HG03175 (cell line): ENCODE data around the gene HEMGN.

Source experiments
- ATAC-seq: cut with Tn5 transposase; IDR thresholded peaks from one replicate; pipeline ENCODE4 v1.9.1; 2021; ENCODE audit warnings: mild to moderate bottlenecking, moderate library complexity; ENCODE audit not compliant: unreplicated experiment

HEMGN gene

DNA sequence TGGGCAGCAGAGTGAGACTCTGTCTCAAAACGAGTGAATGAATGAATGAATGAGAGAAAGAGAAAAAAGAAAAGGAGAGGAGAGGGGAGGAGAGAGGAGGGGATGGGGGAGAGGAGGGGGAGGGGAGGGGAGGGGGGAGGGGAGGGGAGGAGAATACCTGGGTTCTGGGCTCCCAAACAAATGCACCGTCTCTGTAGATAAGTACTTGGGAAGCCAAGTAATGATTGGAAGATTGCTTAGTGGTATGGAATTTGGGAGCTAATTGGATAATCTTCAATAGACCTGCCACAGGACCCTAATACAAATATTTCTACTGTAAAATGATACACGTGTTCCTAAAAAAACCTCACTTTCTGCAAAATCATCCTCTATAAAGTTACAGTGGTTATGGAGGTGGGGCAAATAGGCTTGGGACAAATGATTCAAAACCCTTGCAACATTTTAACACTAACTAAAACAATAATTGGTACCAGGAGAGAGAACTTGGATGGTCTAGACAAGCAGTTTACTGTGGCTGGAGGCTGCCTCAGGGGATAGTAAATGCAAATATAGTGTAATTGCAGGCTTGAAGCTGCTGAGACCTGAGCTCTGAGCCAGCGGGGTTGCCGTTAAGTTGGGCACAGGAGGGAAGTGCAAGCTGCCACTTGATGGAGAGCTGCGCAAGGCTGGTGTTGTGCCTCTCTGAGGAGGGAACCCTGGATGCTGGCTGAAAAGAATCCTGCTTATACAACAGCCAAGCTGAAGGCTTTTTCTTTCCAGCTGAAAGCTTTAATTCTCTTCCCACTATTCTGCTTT lies 3.5 kb downstream of the HEMGN start:
- no peak for ATAC-seq

DNA sequence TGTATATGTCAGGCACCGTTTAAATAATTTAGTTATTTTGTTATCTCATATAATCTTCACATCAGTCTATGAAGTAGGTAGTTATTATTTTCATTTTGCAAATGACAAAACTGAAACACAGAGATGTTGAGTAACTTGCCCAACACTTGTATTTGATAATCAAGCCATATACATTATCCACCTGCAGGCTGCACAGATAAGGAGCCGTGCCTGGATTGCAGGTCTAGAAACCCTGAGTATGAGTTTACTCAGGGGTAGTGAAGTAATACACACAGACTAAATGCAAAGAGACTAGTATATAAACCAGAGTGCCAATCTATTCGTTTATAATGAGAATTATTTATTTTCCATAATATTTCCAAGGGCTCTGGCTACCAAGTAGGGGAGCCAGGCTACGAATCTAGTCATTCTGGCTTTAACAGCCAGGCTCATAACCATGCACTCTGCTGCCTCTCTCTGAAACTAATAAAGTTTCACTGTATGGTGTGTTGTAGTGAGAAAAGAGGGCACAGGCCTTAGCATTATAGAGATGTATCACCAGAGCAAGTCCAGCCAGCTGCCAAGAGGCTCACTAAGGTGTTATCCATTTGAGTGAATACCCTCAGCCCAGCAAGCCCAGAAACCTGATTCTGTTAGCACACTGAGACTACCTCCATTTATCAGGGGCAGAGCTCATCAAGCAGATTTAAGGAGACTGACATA lies 4.5 kb downstream of the HEMGN start:
- no peak for ATAC-seq

DNA sequence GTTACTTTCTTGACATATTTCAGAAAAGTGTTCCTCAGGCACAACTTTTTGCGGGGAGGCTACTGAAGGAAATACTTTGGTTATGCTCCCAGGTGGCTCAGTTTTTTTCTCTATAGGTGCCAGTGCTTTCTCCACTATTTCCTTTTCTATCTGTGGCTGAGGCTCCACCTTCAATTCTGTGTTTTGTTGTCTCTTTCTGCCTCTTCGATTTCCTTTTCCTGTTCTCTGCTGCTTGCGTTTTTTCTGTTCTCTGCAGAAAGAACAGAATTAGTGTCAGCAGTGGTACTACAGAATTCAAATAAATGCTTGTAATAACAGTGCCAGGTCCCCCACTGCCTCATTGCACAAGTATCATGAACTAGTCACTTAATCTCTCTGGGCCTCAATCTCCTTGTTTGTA lies 7.0 kb downstream of the HEMGN start:
- ATAC-seq: no peak

DNA sequence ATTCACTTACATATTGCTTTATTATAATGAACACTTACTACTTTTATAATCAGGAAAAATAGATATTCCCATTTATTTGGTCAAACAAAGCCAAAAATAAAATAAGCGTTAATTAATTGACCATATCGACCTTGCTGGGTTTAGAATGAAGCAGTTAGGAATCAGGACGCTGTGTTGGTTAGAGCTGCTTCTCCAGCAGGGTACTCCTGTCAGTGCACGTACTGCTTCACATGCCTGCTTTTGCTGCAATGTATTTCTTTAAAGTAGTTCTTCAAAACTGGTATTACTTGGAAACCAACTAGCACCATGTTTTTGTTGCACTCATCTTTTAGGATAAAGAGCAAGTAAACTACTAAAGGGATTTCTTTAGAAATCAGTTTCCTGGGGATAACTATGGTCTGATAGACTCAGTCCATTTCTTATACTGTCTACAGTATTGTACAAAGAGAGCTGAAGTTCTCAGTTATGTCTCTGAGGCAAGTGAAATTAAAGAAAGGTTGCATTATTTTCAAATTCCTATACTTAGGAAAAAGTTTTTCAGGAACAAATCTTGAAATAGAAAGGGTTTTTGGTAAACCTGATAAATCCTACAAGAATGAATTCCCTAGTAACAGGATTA lies 8.9 kb downstream of the HEMGN start:
- no peak for ATAC-seq

DNA sequence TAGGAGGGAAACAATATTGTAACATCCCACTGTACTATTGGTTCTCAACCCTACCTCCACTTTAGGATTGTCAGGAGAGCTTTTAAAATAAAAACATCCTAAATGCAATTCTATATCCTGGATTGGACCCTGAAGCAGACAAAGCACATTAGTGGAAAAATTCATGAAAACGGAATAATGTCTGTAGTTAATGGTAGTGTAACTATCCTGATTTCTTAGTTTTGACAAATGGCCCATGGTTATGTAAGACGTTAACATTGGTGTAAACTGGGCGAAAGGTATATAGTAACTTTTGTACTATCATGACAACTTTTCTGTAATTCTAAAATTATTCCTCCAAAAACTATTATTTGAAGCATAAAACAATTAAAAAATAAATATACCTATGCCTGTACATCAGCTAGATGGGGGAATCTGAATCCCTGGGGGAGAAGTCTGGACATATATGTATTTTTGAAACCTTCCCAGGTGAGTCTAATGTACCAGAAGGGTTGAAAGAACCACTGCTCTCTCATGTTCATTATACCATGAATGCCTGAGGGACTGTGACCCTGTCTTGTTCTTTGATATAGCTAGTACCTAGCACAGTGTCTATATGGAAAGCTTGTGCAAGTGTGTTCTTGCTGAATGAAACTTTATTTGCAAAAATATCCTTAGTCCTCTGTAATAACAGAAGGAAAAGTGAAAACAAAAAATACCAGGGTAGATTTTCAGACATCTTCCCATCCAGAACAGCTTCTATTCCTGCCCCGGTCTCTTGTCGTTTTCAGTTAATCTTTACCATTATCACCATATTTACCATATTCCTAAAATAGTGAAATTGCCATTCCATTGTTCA lies 12.3 kb downstream of the HEMGN start:
- no peak for ATAC-seq

DNA sequence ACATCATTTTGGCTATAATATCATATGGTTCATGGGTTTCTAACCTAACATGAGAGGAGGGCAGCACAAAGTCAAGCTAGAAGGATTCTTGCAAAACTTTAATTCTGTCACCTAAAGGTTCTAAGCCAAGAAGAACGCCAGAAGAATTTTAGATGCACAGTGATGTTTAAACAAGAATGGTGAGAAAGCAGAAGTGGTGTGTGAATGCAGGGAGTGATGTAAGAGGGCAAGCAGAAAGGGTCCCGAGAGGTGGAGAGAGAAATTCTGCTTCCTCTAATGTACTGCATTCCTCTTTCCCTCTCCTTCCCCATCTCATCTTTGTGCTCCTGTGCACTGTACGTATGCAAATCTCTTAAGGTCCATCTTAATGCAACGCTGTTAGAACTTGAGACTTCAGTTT lies 13.6 kb downstream of the HEMGN start:
- no peak for ATAC-seq

DNA sequence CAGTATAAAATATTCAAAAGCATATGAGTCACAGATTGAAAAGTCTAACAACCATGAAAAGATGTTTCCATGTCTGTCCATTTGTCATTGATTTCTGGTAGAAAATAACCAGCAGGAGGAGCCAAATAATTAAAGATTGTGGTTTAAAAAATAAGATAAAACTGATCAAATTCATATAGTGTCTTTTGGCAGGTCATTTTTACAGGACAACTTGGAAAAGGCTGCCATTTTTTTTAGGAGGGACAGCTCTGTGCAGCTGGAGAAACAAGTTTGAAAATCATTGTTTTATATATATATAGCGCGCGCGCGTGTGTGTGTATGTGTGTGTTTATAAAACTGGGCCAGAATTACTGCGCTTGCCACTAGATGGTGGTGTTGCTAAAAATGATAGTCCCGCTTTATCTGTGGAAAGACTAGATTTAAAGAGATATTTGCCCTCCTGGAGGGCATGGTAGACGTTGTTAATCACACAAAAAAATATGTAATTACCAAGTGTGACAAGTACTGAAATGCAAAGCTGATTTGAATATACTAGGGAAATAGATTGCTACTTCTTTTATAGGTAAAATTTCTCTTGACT lies 14.4 kb downstream of the HEMGN start:
- ATAC-seq: no peak

DNA sequence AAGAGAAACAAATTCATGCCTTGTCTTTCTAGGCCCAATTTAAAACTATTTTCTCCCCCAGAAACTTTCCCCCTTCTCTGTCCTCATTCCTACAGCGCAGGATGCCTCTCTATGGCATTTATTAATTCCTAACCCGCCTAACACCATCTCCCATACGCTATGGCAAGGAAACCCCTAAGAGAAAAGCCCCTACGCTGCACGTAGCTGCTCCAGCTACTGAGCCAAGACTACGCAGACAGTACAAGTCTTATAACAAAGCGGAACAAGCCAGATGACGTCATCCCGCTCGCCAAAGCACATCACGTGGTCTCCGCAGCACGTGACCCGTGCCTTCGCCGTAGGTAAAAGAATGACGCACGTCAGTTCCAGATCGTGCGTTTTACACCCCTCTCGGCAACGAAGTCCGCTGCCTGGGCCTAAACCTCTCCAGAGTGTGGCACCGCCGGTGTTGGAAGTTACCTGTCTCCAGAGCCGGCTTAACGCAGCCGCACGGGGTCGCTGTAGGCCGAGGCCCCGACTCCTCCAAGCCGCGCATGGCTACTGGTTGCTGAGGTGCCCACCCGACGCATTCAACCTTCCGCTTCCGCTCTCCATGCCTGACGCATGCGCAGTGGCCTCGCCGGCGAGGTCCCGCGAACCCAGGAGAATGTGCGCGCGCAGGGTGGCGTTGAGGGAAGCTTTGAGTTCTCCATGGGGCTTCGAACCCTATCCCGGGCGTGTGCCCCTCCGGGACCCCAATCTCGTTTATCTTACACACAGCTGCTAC lies 15.8 kb downstream of the HEMGN start, which contains the start of gene TRMO:
TSS of gene TRMO (minus strand) at position 542 of the 766 bp plus-strand sequence. CDS start at position 535, 7 bp downstream.
- ATAC-seq: peak; percentile 86

DNA sequence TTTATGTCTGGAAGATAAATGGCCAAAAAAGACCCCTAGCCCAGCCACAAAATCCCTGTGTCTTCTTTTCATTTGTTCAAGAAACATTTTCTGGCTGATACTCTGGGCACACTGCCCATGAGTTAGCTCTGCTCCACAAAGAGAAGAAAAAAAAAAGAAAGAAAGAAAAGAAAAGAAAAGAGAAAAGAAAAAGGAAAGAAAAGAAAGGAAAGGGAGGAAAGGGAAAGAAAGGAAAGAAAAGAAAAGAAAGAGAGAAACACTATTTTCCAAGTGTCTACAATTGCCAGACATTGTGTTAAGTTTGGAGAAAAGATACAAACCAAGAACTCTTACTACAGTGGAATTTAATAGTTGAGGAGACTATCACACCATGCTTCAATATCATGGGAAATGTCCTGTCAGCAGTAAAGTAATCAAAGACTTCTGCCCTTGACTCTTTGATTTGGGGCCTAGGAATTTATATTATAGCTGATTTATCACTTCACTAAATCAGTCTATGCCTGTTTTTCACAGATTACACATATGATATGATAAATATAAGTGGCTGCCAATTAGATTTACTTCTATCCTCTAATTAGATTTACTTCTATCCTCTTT lies 18.7 kb downstream of the HEMGN start:
- no peak for ATAC-seq

DNA sequence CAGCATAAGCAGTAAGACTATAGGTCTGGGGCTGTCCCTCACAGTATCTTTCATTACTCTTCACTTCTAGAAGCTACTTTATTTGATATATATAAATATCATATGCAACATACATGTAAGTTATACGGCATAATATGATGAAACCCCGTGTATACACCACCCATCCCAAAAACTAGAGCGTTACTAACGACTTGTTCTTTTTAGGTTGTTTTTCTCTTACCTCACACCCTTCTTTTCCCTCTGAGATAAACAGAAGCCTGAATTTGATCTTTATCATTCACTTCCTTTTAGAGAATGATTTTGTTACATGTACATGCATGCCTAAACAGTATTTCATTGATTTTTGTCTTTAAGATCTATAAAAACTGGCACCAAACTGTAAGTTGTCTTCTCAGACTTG lies 19.4 kb downstream of the HEMGN start:
- no peak for ATAC-seq

DNA sequence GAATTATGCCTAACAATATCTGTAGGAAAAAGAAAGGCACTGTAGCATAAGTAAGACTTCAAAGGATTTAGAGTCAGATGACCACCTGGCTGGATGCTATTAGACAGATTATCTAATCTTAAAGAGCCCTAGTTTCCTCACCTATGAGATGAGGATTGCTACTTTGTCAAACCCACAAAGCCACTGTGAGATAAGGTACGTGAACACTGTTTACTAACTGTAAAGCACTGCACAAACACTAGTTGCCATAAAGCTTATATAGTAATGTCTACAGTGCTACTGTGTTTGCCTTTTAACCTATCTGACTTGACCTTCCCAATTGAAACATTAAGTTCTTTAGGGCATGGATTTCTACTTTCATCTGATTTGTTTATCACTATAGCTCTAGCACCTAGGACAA lies 26.0 kb downstream of the HEMGN start:
- no peak for ATAC-seq

DNA sequence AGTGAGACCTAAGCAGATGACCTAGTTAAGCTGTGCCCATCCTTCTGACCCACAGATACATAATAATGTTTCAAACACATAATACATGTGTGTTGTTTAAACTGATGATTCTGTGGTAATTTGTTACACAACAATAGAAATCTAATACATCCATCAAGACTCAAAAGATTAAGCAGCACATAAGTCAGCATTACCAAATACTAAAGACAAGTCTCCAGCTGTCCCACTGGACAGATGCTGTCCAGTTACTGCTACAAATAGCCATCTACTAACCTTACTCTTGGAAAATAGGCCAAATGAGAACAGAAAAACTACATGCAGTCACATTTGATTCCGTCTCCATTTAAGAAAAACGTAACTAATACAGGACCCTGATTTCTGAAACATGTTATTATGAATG lies 26.4 kb downstream of the HEMGN start:
- no peak for ATAC-seq

DNA sequence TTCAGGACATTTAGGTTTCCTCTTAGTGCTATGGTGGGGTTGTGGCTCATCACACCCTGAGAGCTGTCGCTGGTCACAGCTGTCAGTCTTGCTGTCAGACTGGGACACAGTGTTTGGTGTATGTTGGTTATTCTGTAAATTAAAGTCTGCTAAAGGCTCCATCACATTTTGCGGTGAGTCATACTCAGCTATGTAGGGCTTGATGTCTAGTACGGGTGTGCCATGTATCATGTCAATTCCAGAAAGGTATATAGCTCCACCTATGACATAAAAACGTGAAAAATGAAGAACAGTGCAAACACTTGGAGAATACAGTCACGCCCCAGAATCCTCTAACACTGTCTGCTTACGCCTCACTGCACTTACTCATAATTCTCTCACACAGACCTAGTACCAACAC lies 27.6 kb downstream of the HEMGN start:
- no peak for ATAC-seq

DNA sequence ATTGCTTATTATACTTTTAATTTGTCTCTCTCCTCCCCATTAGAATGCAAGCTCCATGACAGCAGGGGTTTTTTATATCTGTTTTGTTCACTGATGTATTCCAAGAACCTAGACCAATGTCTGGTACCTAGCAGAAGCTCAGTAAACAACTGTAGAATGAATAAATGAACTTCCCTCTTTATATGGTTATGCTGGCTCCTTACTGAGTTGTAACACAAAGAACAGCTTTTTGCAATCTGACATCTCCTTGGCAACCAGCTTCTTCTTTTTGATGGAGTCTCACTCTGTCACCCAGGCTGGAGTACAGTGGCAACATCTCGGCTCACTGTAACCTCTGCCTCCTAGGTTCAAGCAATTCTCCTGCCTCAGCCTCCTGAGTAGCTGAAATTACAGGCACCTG lies 29.3 kb downstream of the HEMGN start:
- no peak for ATAC-seq

DNA sequence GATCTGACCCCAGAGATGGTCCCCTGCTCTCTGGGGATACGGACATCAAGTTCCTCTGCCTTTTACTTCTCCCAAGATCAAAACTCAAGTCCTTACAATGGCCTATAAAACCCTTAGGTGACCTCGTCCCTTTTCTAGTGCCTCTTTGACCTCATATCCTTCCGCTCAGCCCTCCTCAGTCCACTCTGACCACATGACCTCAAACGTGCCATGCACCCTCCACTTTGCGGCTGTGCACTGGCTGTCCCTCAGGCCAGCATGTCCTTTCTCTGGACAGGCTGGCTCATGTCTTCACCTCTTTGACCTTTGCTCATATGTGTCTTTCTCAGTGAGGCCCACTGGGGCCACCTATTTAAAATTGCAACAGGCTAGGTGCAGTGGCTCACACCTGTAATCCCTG lies 30.3 kb downstream of the HEMGN start:
- no peak for ATAC-seq

DNA sequence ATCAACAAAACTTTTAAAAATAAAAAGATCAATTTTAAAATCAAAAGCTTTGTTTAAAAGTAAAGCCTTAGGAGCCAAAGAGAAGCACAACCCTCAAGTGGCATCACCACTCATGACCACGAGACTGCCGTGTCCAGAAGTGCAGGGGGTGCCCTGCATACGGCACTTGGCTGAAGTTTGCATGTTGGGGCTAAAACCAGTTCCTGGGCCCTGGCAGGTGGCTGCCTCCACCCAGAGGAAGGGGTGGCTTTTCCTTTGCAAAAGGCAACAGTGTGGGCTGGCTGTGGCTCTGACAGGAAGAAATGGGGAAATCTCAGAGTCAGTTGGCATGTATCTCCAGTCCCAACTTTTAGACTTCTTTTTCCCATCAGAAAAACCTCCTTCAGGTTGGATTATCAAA lies 30.9 kb downstream of the HEMGN start:
- no peak for ATAC-seq

DNA sequence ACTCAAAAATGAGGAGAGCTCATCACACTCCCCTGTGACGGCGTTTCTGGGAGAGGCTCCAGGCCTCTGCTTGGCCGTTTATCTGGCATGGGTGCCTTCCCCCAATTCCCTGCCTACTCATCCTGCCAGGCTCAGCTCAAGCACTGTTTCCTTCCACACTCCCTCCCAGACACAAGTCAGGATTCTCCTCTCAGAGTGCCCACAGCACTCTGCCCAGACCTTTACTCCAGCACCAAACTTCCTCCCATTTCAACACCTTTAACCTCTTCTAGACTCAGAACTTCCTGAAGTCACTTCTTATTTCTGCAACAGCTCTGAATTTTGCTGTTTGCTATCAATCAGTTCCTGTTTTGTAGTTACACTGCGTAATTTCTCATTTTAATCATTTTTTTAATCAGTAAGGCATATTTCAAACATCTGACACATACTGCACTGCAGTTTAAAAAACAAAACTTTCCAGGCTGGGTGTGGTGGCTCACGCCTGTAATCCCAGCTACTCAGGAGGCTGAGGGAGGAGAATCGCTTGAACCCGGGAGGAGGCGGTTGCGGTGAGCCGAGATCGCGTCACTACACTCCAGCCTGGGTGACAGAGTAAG lies 31.6 kb downstream of the HEMGN start:
- ATAC-seq: no peak

DNA sequence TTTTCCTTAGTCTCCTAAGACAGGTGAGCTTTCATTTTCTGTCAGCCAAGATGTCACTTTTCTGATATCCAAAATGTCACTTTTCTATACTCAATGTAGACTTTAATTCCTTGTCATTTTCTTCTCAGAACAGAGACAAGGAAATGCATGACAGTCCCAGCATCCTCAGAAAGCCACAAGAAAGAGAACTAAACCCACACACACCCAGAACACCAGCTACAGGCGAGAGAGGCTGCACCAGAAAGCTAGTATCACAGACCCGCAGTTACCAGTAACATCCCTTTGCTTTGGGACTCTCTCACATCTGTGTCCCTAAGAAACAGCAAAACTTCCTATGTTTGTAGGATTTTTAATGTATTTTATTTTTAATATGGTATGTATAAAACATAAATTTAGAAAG lies 32.7 kb downstream of the HEMGN start:
- ATAC-seq: no peak

DNA sequence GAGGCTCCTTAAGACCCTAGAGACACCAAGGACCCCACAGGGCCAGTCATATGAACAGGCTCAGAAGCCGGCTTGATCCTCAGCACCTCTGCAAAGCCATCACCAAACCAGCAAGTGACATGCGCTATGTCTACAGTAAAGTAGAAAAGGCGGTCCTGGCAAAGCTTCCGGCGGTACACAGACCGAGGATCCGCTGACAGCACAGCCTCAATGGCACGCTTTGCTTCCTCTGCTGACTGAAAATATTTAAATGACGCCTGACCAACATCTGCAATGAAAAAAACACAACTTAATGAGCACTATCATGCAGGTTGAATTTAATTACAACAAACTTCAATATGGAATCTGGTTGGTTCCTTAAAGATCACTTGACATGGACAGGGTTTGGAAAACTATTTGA lies 33.2 kb downstream of the HEMGN start:
- ATAC-seq: no peak
